Activated T-cell treated with anti-CD3 and anti-CD28 coated beads, Interleukin-2, amount 50 U/mL, for 48 hours (primary cell): ENCODE measurements around the gene SMAD6.
A peak's percentile ranks its signal among the peaks of the same experiment; 100 is the strongest.

Source experiments
- DNase-seq, 2 experiments: peaks; one replicate each; pipeline ENCODE4 v3.0.0-alpha.2; 2020

SMAD6 gene

DNA sequence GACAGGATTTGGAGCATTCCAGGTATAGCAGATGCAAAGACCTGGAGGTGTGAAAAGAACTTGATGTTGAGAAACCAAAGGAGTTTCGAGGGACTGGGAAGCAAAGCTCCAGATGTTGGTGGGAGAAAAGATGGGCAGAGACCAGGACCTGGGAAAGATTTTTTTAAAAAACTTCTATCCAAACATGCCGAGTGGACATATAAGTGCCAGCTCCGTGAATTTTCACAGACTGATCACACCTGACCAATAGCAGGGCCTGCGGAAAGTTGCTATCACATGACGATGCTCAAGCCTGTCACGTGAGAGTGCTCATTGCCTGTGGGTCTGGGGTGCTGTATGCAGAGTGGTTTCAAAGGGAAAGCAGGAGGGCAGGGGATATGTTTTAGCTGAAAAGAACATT is 19.9 kb downstream of the SMAD6 start:
- no peak for DNase-seq

DNA sequence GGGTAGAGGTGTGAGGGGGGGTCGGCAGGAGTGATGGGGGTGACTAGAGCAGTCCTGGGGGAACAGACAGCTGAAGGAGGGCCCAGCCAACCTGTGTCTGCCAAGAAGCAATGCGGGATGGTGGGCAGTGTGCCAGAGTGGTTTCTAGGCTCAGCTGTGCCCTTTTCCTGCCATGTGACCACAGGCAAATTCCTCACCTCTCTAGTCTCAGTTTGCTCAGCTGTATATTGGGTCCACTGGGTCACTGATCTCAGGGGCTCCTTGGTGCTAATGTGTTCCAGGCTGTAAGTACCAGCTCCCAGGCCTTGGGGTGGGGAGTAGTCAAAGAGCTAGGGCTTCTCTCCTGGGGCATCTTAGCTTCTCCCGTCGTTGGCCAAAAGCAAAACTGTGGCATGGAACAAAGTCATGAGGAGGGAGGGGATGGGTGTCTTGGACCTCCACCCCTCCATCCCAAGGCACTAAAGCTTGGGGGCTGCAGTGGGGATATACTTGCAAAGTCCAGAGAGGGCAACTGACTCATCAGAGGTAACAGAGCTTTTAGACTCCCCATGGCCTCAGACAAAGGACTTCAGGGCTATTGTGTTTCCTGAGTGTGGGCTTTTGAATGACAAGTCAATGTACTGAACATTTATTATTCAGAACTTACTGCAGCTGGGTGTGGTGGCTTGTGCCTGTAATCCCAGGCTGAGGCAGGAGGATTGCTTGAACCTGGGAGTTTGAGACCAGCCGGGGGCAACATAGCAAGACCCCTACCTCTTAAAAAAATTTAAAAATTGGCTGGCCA is 20.9 kb downstream of the SMAD6 start:
- DNase-seq: no peak

DNA sequence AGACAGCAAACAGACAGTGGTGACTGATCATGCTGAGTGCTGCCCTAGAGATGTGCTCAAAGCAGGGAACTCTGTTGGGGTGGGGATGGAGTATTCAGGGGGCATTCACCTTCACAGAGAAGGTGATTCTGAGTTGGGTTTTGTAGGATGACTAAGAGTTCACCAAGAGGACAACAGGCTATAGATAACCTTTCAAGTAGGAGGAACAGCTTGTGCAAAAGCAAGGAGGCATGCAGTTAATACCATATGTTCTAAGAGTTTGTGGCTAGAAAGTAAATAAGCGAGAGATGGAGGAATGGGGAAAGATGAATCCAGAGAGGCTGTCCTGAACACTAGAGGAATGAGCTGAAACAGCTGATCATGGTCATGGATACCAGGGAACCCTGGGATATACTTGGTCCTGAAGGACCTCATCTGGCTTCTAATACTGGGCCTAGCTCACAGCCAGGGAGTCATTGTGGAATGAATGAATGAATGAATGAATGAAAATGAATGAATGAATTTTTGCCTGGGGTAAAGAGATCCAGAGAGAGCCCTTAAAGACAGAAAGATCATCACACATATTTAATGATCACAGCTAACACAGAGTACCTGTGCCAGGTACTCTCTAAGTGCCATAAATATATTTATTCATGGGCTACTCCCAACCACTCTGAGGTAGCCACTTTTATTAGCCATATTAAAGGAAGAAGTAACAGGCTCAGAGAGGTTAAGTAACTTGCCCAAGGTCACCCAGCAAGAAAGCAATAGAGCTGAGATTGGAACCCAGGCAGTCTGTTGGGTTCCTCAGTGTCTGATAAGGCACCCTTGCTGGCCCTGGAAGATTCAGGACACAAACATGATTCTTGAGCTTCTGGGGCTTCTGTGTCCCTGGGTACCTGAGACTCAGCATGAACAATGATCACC is 22.0 kb downstream of the SMAD6 start:
- no peak for DNase-seq

DNA sequence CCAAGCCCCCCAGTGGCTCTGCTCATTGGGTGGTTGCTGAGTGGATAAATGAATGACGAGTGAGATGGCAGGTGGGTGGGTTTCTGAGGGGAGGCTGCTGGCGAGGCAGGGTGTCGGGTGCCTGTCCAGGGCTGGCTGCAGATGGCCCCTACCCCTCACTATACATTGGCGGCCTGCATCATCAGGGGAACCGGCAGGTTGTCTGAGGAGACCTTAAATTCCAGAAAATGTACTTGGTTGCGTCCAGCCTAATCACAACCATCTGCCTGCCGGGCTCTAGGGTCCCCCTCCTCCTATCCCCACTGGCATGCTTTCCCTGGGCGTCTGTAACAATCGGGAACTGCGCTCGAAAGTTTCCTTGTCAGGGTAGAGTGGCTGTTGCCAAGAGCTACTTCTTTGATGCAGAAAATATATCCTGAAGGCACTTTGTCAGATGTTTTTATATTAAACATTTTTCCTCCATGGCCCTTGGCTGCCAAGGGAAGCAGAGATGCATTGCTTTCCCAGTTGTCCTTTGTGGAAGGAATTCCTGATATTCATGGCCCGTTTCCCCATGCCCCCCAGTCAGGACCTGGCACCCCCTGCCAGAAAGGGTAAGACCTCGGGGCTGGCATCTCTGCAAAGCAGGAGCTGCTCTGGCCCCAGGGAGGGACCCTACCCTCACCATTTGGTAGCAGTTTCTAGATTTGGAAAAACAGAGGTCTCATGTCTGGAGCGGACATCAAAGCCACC is 22.9 kb downstream of the SMAD6 start:
- no peak for DNase-seq

DNA sequence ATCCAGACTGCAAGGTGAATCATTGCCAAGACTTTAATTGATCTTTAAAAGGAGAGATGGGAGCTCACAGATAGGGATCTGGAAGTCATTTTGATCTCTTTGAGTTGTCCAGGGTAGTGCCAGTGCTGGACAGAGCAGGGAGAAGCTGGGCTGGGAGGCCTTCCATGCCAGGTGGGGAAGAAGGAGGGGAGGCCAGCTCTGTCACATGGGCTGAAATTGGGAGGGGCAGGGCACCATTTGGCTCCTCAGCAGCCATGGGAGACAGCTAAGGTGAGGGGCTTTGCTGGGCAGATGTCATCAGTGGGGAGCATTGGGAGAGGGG is 23.4 kb downstream of the SMAD6 start:
- no peak for DNase-seq

DNA sequence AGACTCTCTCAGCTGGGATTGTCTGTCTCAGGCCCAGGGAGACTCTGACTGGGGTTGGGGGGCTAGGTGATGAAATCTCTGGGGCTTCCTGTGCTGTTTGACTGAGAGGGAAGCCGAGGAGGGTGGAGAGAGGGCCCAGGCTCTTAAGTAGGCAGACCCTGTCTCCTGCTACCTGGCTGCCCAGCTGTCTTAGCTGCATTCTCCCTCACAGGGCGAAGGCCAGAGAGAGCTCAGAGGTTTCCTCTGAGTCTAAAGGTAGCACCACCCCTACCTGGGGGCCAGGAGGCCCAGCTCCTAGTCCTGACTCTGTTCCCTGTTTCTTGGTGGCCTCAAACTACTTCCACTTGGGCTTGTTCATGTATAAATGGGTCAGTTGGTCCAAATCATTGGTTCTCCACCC is 24.4 kb downstream of the SMAD6 start:
- DNase-seq: no peak

DNA sequence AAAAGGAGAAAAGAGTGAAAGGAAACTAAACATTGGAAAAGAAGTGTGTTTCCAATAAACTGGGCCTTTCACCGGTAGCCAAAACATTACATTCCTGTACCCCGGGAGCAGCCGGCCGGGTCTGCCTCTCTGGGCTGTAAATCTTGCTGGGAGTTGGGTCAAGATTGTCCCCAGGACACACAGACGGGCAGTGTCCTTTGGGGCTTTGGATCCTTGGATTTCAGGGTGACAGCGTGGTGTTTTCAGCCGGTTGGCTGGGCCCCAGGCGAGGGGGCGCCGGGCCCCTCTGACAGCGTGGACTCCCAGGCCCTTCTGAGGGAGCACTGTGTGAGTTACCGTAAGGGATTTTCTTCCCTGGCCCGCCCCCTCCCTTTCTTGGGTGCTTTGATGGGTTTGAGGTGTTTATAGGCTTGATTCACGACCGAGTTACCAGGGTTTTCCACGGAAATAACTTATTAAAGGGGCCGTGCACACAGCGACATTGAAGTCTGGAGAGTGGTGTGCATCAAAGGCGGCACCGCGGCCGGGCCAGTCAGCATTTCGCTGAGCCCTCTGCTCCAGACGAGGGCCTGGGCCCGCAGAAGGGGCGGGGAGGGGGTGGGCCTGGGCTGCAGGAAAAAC is 27.4 kb downstream of the SMAD6 start:
- DNase-seq: no peak

DNA sequence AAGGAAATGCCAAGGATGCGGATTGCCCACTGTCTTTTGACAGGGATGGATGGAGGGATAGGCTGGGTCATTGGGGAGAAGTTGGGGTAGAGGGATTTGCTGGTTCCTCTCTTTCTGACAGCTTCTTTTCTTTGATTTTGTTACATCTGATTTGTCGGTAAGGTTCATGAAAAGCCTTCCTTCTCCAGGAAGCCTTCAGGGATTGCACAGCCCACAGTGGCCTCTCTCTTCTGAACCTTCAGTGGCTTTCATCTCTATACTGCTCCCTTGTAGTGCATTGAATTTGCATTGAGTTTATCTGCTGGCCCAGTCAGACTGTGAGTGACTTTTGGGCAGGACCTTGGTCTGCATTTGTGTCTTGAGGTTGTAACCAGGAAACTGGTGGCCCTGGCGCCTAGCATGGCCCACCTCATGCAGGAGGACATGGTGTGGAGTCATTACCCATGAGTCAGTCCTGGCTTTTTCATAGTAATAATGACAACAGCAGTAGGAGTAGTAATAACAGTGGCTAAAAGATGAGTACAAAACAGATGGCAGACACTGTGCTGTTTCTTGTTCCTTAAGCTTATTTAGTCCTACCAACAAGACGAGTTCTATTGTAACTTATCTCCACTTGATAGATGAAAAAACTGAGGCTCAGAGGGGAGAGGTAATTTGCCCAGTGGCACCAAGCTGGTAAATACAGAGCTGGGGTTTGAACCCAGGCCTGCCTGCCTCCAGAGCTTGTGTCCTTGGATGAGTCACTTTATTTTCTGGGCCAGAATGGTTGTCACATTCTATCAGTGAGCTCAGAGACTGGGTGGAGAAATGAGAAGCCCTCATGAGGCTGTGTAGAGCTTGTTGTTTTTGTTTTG is 28.4 kb downstream of the SMAD6 start:
- DNase-seq: peak in 1 of 2 experiments; percentile 32

DNA sequence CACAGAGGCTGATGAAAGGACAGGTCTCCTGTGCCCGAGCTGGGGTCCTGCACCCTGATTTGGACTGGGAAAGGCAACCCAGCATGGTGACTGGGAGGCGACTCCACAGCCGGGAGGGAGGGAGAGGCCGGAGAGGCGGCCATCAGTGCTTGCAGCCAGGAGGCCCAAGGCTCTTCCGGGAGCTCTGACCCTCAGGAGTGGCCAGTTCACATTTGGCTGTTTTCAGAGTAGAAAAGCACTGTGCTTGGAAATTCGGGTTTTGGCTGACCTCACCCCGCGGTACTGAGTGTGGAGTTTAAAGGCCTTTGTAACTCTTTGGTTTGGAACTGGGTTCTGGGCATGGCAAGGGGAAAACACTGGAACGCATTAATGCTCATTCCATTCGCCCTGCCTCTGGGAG is 31.9 kb downstream of the SMAD6 start:
- no peak for DNase-seq

DNA sequence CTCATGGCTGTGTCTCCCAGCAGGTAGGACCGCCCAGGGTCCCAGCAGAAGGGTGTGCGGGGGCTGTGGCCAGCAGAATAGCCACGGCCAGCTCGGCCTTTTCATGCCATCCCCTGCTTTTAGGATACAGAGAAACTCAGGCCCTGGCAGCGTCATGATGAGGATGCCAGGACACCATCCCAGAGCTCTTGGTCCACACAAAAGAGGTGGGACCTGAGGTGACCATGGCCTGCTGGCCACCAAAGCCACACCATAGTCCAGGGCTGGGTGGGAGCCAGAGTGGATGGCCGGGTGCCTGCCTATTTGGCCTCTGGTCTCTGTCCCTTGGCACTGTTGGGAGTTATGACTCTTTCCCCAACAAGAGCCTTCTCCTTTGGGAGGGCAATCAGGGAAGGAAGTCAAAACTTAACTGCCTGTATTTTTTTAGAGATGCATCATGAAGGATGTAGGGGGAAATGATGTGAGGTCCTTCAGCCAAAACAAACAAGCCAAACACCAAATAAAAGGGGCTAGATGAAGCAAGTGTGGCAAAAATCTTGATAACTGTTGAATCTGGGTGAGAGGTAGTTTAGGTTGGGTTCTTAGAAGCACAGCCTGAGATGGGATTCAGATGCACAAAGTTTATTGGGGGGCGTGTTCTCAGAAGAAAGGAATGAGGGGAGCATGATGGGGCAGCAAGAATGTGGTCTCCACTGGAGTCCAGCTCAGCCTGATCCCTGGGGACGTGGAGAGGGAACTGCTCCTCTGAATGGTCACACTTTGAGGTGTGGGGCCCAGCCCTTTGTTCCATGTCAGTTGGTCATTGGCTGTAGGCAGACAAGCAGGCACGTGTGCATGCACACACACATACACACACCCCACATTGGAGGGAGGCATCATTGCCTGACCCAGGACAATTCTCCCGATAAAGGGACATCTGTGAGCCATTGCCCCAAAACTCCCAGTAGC is 33.2 kb downstream of the SMAD6 start:
- DNase-seq: no peak

DNA sequence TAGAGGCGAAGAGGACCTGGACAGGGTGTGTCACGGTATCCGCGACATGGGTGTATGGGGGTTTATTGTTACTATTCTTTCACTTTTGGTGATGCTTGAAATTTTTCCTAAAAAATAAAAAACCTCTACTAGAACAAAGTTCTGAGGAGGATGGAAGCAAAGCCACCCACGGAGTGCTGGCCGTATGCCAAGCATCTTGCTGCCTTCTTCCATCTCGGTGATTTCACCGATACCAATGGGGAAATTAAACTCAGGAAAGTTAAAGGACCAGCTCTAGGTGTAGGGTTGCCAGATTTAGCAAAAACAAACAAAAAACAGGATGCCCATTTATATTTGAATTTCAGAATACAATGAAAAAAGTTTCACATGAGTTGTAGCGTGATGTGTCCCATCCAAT is 33.9 kb downstream of the SMAD6 start:
- no peak for DNase-seq

DNA sequence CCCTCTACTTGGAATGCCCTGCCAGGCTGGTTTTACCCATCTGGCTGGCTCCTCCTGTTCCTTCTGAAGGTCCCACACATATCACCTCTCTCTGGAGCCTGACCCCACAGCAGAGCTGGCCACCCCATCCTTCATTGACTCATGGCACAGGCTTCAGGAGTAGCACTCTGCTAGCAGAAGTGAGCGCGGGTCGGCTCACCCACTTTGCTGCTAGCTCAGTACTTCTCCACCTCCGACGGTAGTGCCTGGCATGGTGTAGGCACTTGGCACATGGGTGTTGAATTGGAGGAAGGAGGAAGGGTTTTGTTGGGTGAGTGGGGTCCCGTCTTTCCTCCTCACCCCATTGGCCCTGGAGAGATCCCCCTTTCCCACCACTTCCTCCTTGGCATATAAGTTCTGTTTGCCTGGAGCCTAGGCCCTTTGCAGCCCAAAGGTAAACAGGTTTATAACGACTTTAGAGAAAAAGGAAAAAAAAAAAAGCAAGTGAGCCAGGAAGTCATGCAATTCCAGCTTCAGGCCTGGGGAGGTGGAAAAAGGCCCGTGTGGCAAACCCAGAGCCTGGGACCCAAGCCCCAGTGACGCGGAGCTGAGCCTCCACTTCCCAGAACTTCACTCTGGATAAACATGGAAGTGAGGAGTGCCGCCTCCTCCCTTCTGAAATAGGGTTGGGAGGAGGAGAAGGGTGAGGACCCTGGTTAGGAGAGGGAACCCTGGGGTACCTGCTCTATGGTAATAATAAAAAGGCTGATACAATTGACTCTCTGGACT is 35.4 kb downstream of the SMAD6 start:
- no peak for DNase-seq

DNA sequence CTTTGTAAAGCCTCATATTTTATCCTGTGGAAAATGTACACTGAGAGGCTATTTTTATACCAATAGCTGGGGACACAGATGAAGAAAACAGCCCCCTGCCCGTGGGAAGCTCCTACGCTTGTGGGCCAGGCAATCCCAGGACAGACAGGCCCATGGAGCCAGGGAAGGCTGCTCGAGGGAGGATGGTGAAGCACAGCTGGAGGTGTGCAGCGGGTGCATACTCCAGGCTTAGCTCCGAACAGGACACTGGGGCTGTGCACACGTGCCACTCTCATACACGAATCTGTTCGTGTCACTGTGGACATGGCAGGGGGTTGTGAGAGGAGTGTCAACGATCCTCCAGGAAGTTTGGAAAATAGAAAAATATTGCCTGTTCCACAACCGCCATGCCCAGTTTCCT is 36.1 kb downstream of the SMAD6 start:
- DNase-seq: no peak

DNA sequence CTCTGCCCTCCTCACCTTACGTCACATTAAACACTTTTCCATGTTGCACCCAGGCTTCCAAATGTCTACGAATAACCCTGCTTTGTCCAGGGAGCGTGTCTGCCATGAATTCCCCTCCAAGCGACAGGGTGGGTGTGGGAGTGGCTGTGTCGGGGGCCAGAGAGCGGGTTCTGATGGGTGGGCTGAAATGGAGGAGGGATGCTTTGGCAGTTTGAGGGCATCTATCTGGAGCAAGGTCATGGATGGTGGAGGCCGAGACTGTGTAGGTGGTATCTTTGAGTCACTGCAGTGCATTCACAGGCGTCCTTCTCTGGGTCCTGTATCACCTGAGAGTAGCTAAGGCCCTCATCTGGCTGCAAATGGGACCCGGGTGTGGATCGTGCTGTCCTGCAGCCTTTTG is 36.6 kb downstream of the SMAD6 start:
- DNase-seq: no peak

DNA sequence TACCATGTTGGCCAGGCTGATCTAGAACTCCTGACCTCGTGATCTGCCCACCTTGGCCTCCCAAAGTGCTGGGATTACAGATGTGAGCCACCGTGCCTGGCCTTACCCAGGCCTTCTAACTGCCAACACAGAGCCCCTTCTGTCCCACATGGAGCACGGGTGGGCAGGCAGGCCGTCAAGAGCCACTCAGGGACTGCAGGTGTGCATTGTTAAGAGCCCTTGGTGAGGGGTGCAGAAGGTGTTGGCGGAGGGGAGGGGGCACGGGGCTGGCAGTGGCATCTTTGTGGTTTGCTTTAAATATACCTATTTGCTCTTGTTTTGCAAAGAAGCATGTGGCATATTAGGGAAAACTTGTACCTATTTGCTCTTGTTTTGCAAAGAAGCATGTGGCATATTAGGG is 37.3 kb downstream of the SMAD6 start:
- DNase-seq: no peak

DNA sequence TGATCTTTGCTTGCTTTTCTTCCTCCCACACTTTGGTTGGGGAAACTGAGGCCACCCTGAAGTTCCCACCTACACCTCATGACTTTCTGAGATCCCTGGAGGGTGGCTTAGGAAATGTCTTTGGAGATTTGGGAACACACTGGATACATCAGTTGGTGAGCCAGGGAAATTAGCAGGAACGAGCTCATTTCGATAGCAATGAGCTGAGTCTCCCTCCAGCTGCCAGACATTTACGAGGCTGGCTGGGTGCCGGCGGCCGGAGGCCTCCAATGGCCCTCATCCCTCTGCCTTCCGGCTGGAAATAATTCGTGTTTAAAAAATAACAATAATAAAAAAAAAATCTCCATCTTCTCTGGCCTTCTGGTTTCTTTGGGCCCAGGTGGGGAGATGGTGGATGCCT is 38.8 kb downstream of the SMAD6 start:
- no peak for DNase-seq

DNA sequence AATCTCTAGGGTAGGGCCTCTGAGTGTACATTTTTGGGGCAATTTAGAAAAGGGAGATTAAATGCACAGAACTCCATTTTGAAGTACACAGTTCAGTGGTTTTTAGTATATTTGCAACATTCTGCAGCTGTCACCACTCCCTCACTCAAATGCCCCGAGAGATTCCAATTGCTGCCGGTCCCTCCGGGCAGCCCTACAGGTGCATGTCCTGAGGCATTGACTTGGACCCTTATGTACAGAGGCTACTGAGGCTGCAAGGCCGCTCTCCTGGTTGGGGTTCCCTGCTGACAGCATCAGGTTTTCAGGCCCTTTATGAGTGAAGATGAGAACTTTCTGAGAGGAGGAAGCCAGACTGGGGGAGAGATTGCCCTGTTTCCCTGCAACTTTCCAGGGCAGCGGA is 39.6 kb downstream of the SMAD6 start:
- DNase-seq: no peak

DNA sequence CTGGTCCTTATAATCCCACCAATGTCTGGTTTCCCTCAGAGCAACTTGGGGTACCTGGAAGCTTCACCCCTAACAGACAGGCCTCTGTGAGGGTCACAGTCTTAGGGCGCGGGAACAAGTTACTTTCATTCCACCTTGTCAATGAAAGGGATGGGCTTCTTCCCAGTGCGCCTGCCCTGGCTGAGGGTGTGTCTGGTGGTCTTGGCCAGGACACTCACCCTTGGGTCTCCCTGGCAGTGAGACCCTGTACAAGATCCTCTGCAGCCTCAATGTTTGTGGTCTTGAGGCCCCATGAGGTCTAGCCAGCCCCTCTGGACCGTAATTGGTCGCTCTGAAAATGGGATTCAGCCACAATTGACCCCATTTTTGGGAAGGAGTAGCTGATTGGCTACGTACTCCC is 40.2 kb downstream of the SMAD6 start:
- DNase-seq: no peak

DNA sequence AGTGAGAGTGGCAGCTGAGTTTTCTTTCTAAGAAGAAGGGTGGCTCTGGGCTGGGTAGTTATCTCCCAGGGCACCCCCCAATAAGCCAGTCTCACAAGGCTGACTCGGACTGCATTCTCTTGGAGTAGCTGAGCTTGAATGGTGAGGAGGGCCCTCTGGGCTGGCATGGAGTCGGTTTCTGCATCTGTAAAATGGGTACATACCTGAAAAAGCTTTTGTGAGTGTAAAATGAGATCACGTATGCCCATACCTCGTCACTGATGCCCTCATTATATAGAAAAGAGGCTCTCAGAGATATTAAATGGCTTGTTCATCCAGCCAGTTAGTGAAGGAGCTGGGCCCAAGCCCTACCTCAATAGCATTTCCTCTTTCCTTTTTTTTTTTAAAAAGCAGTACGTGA is 41.2 kb downstream of the SMAD6 start:
- no peak for DNase-seq
